ENCODE data around the gene MDM2.

MDM2 gene

GRCh38 chr12:68853396-68854077, 45.6 kb downstream of the MDM2 start:
- DNase-seq (ENCODE audit: low spot score): no peak

- DNase-seq (ENCODE audit: low spot score): no peak
Observed at GRCh38 chr12:68854078-68854468, 46.1 kb downstream of the MDM2 start.

- DNase-seq (ENCODE audit: low spot score): no peak
Observed at GRCh38 chr12:68854554-68854953, 46.6 kb downstream of the MDM2 start.

- DNase-seq (ENCODE audit: low spot score): no peak
Observed at GRCh38 chr12:68855111-68855510, 47.1 kb downstream of the MDM2 start.

GRCh38 chr12:68855771-68856170, 47.8 kb downstream of the MDM2 start:
- DNase-seq (ENCODE audit: low spot score): no peak

DNA sequence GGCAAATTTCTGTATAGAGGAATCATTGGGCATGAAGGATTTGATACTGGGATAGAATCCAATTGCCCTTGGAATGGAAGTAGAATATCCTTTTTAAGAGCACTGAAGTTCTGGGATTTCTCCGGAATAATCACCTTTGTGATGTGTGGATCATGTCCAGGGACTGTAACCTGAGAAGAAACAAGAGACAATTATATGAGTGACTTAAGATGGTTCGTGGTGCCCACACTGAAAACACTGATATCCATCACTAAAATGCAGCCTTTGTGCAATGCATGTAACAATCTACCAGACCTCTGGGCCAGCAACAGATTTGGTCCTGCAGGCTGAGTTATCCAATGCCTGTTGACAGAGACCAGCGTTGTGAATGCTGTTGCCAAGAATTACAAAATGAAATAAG, 48.5 kb downstream of the MDM2 start:
- DNase-seq (ENCODE audit: low spot score): no peak

DNA sequence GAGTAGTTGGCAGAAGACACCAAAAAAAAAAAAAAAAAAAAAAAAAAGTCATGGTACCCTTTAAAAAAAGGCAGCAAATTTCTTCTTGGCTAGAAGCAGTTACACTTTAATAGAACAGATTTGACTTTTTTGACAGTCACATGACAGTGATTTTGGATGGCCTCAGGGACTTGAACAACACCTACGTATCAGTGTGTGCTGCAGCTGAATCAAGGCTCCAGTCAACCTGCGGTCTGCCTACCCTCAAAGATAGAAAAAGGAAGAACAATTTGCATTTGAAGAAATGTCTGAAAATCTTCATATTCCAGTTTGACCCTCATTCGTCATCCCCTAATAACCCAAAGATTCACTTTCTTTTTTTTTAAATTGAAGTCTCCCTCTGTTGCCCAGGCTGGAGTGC, 53.9 kb downstream of the MDM2 start:
- DNase-seq (ENCODE audit: low spot score): no peak

DNA sequence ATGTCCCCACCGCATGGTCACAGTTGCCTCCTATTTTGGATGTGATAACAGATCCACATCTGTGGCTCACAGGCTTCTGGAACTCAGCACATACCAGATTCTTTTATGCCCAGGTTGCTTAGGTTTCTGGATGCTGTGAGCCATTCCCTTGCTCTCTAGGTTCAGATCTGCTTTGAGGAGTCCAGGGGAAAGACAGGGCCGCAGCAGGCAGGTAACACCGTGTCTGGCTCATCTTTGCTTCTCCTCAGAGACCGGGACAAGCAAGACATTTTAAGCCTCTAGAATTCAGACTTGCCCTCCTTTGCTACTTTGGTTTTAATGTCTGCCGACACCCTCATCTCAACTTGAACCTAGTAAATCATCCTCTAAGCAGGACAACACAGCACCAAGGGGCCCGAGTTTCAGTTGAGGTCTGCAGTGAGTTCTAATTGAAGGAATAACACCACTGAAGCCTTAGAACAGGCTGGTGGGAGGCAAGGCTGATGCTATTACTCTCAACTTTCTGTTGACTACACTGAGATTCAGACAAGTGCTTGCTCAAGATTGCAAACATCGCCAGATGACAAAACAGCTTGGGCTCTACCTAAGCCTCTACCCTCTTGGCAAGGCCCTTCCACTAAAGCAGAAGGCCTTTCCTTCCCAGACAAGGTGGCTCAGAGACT, 55.3 kb downstream of the MDM2 start:
- no peak for DNase-seq (ENCODE audit: low spot score)

DNA sequence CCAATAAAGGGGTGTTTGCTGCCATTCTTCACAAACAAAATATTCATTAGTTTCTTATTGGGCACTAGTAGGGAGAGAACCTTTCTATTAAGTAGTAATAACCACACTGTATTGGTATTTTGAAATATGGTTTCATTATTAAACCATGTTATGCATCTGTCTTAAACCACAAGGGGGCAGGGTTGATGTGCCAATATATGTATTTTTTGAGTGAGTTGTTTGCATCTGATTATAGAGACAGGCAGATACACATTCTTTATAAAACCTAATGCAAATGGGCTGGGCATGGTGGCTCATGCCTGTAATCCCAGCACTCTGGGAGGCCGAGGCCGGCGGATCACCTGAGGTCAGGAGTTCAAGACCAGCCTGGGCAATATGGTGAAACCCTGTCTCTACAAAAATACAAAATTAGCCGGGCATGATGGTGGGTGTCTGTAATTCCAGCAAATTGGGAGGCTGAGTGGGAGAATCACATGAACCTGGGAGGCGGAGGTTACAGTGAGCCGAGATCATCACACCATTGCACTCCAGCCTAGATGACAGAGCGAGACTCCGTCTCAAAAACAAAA, 56.0 kb downstream of the MDM2 start:
- DNase-seq (ENCODE audit: low spot score): peak; percentile 63

- DNase-seq (ENCODE audit: low spot score): no peak
Observed at GRCh38 chr12:68864604-68865003, 56.6 kb downstream of the MDM2 start.

GRCh38 chr12:68865399-68866164, 57.6 kb downstream of the MDM2 start:
- no peak for DNase-seq (ENCODE audit: low spot score)

- DNase-seq (ENCODE audit: low spot score): no peak
Observed at GRCh38 chr12:68866950-68867349, 59.0 kb downstream of the MDM2 start.

DNA sequence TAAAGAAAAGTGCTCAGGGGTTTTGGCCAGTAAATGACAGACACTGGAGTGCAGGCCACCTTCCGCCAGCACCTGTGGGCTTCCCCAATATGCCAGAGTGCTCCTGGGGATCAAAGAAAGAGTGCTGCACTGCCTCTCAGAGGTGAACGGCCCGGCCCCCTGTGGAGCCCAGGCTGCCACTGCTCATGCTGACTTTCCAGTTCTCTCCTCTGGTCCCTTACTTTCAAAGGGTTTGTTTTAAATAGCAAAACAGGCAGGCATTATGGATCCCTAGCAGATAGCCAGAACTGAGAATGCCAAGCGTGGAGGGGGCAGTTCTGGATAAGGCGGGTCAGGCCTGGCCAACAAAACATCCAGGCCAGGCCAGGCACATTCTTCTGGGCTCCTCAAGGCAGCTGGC, 59.6 kb downstream of the MDM2 start:
- DNase-seq (ENCODE audit: low spot score): no peak

DNA sequence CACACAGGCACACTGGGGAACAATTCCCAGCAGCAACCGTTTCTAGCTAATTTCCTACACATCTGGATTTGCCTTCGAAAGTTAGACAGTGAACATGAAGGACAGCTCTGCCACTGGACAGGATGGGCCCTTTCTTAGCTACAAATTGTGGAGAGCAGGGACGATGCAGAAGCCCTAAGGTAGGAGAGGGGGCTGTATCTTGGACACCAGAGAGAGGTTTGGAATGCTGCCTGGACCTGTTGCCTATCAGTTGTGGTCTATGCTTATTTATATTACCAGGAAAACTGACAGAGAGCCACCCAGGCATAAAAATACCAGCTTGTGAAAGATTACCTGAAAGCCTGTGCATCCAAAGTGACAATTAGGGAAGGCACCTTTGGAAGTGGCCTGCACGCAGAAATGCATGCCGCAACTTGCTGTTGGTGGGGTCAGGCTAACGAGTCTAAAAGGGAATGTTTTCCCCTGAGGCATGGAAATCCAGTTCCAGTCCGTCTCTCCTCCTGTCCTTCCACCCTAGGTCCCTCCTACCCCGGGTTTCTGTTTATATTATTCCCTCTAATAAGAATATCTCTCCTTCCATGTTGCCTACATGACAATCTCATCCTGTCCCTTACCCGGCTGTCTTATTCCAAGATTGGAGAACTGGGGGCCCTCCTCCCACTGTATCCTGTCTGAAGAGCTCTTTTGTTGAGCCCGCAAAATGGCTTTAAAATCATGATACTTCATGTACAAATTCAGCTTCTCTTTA, 60.2 kb downstream of the MDM2 start:
- no peak for DNase-seq (ENCODE audit: low spot score)

DNA sequence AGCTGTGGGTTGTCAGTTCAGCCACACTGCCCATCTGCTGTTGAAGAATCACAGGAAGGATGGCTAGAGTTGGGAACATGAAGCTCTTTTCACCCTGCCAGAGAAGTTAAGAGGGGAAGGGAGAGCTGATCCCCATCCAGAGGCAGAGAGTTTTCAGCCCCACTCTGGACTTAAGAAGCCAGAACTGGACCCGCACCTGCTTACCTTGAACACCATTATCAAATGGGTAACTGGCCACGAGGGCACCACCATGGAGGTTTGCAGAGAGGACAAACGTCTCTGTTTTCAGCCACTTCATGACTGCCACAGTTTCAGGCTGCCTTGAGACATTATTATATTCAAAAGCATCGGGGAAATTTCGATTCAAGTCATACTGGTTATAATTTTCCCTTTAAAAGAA, 62.0 kb downstream of the MDM2 start:
- no peak for DNase-seq (ENCODE audit: low spot score)

GRCh38 chr12:68870443-68870842, 62.5 kb downstream of the MDM2 start:
- DNase-seq (ENCODE audit: low spot score): no peak

DNA sequence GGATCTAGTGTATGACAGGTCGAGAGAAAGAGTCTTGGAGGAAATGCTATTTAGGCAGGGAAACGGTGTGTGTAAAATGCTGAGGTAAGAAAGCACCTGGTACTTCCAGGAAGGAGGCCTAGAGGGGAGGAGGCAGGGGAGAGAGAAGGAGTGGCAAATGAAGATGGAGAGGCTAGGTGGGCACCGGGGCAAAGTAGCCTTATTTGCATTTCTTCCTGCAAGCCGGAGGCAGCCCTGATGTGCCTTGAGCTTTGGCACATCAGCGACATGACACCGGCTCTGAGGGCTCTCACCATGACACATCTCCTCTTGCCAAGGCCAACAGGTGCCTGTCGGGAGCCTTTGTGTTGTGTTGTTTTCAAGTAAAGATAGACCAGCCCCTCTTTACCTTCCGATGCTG, 63.4 kb downstream of the MDM2 start:
- no peak for DNase-seq (ENCODE audit: low spot score)

- peak; percentile 10 for DNase-seq (ENCODE audit: low spot score)
Observed at GRCh38 chr12:68871921-68872320, 63.9 kb downstream of the MDM2 start.

DNA sequence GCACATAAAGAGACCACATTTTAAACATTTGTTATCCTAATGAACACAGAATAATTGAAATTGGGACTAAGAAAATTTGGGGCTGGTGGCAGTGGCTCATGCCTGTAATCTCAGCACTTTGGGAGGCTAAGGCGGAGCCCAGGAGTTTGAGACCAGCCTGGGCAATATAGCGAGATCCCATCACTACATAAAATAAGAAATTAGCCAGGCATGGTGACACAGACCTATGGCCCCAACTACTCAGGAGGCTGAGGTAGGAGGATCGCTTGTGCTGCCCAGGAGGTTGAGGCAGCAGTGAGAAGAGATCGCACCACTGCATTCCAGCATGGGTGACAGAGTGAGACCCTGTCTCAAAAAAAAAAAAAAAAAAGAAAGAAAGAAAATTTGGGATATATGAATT, 65.3 kb downstream of the MDM2 start:
- no peak for DNase-seq (ENCODE audit: low spot score)

GRCh38 chr12:68876461-68876860, 68.5 kb downstream of the MDM2 start:
- DNase-seq (ENCODE audit: low spot score): no peak

DNA sequence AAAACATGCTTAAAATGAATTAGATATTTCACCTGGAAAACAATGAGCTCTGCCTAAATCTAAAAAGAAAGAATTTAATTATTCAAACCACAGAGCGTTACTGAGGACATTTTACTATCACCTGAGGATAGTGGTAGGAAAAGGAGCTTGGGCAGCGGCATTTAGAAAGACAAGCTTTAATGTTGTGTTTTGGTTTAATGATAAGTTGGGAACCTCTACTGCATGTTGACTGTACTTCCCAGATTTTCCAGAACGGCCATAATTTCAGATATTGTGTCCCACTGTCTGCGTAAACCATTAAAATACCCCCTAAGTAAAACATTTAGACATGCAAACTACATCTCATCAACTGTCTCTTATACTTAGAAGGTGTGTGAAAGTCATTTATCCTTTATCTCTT, 69.6 kb downstream of the MDM2 start:
- no peak for DNase-seq (ENCODE audit: low spot score)

DNA sequence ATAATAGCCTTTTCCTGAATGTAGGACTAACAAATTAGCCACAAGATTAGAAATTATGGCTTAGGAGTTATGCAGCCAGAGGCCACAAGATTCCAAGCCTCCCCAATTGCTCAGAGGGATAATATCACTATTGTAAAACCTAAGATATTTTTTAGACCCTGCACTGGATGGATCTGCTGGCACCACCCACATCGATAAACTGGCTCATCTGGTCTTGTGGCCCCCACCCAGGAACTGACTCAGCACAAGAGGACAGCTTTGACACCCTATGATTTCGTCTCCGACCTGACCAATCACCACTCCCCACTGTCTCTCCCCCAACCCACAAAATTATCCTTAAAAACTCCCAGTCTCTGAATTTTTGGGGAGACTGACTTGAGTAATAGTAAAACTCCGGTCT, 70.3 kb downstream of the MDM2 start:
- no peak for DNase-seq (ENCODE audit: low spot score)

Measured in SW480 (cell line).